Keratinocyte (primary cell): ENCODE results near the gene PPM1B. TPM values are rescaled to one million over a fixed set of nuclear protein-coding genes. Genes with fewer than 3 reads are reported as not detected.

Experiments used
- DNase-seq: peaks from one replicate; pipeline ENCODE4 v3.0.0-alpha.2; 2011; ENCODE audit warnings: low read depth, missing footprints, low spot score
- FAIRE-seq: peaks from 2 replicates; lab custom pipeline; 2011; peaks lifted over from hg19 to GRCh38; lab: Jason Lieb, UNC
- H2AFZ ChIP-seq: 2 replicates; pipeline ENCODE4 v1.6.0; 2012; ENCODE audit warnings: low read length, control low read depth, inconsistent platforms; ENCODE audit not compliant: control insufficient read depth
- H3K27ac ChIP-seq: 2 replicates; pipeline ENCODE4 v1.5.1; 2011; ENCODE audit warnings: low read length; ENCODE audit not compliant: control insufficient read depth, insufficient read depth
- H3K27me3 ChIP-seq: 3 replicates; pipeline ENCODE4 v1.6.0; 2011; ENCODE audit warnings: low read length; ENCODE audit not compliant: control insufficient read depth, insufficient read depth; ENCODE audit errors: extremely low read depth
- H3K36me3 ChIP-seq, 2 experiments: 2 replicates in 1 of 2; 3 replicates in 1 of 2; pipeline ENCODE4 v1.5.1; 2011; ENCODE audit warnings: low read length in 2 of 2, mild to moderate bottlenecking in 1 of 2; ENCODE audit not compliant: control insufficient read depth in 2 of 2, insufficient read depth in 2 of 2; ENCODE audit errors: extremely low read depth in 1 of 2
- H3K4me1 ChIP-seq: 3 replicates; pipeline ENCODE4 v1.5.1; 2011; ENCODE audit warnings: low read length; ENCODE audit not compliant: control insufficient read depth, insufficient read depth; ENCODE audit errors: extremely low read depth
- H3K4me2 ChIP-seq: 3 replicates; pipeline ENCODE4 v1.6.0; 2011; ENCODE audit warnings: low read depth, low read length; ENCODE audit not compliant: control insufficient read depth, insufficient read depth; ENCODE audit errors: extremely low read depth
- H3K4me3 ChIP-seq, 3 experiments: fragments of 200-600 bp in 1 of 3; sonication (generic) in 1 of 3; 2 replicates in 2 of 3; 3 replicates in 1 of 3; pipeline ENCODE4 v1.5.1; 2011 to 2016; ENCODE audit warnings: low read length in 3 of 3, mild to moderate bottlenecking in 3 of 3, control low read depth in 2 of 3, inconsistent platforms in 1 of 3, low read depth in 1 of 3, mixed read lengths in 1 of 3, mixed run types in 1 of 3, moderate library complexity in 1 of 3; ENCODE audit not compliant: control insufficient read depth in 2 of 3, insufficient read depth in 2 of 3; ENCODE audit errors: extremely low read depth in 1 of 3
- H3K79me2 ChIP-seq: 2 replicates; pipeline ENCODE4 v1.6.0; 2012; ENCODE audit warnings: low read length; ENCODE audit not compliant: control insufficient read depth, insufficient read depth
- H3K9ac ChIP-seq: 3 replicates; pipeline ENCODE4 v1.6.0; 2011; ENCODE audit warnings: low read length; ENCODE audit not compliant: control insufficient read depth, insufficient read depth; ENCODE audit errors: extremely low read depth
- H3K9me1 ChIP-seq: 3 replicates; pipeline ENCODE4 v1.6.0; 2011; ENCODE audit warnings: low read length; ENCODE audit not compliant: control insufficient read depth, insufficient read depth; ENCODE audit errors: extremely low read depth
- H3K9me3 ChIP-seq: 2 replicates; pipeline ENCODE4 v1.5.1; 2012; ENCODE audit warnings: low read depth, low read length; ENCODE audit not compliant: control insufficient read depth
- H4K20me1 ChIP-seq: 3 replicates; pipeline ENCODE4 v1.6.0; 2011; ENCODE audit warnings: low read length; ENCODE audit not compliant: control insufficient read depth, insufficient read depth; ENCODE audit errors: extremely low read depth
- EZH2 ChIP-seq: IDR thresholded peaks from one replicate; pipeline ENCODE4 v1.6.1; 2012; ENCODE audit warnings: inconsistent platforms, mild to moderate bottlenecking, low read length, moderate library complexity
- dilution Hi-C: fragments of 300-500 bp; cut with MboI; formaldehyde crosslinking; loops from one replicate; pipeline ENCODE4 v1.7.0; 2020; ENCODE audit warnings: low sequenced_read_pairs; ENCODE audit not compliant: extremely low pct_ligation_motif_present
- polyA plus RNA-seq, 5 experiments: library from polyadenylated mRNA; depleted of rRNA in 3 of 5; stranded (reverse) in 3 of 5; stranded (forward) in 1 of 5; unstranded in 1 of 5; fragments of >200 nt; gene quantifications; 1 replicate in 1 of 5; 2 replicates in 3 of 5; 3 replicates in 1 of 5; pipeline versions ENCODE4 v1.2.1 to v1.2.3, GENCODE V29; 2011 to 2012; ENCODE audit warnings: missing spikeins in 2 of 5, low read depth in 1 of 5, low replicate concordance in 1 of 5
- TF ChIP-seq, protein P1 (sequence below), 3 experiments: IDR thresholded peaks in 1 of 3; conservative IDR thresholded peaks in 1 of 3; optimal IDR thresholded peaks in 1 of 3; 2 replicates in 2 of 3; 3 replicates in 1 of 3; pipeline versions ENCODE3 to v1.5.1; 2011; ENCODE audit warnings: low read length in 3 of 3, mild to moderate bottlenecking in 3 of 3, moderate library complexity in 2 of 3, control low read depth in 1 of 3, inconsistent platforms in 1 of 3; ENCODE audit not compliant: insufficient read depth in 2 of 3; ENCODE audit errors: extremely low read depth in 1 of 3

The PPM1B gene
- polyA plus RNA-seq, 1 donor (not counting 4 experiments of a cell fraction or from before 2014, with no cell fraction given) = 34.5 TPM

DNA sequence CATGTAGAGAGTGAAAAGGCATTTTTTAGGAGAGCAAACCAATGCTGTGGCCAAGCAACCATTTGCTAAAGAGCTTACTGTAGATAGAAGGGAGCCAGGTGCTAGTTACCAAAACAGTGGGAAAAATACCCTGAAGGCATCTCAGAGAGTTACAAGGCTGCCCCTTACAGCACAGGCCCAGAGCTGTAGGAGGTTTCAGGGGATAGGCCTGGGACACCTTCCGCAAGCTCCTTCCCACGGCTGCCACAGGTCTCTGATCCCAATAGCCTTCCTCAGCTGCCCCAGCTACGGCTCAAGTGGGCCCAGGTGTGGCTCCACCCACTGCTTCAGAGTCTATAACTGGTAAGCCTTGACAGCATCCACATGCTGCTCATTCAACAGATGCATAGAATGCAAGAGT, 18.2 kb upstream of the PPM1B start:
- H3K4me3 ChIP-seq = no peak overlapping the region
- dilution Hi-C loops = no loop called here
- H3K4me1 ChIP-seq = peaks cover 5% of the 10 kb centered on the region
- no peaks in the 10 kb centered on the region for H3K9me1 ChIP-seq
- H3K27ac ChIP-seq = no peak overlapping the region
- H3K27me3 ChIP-seq = no peaks in the 10 kb centered on the region
- no peaks in the 10 kb centered on the region for H4K20me1 ChIP-seq
- no peaks in the 10 kb centered on the region for H3K9me3 ChIP-seq
- no peaks in the 10 kb centered on the region for H3K79me2 ChIP-seq
- FAIRE-seq (no peak), DNase-seq (no peak)
- no peaks in the 10 kb centered on the region for H3K36me3 ChIP-seq
- TF ChIP-seq, protein P1, sequence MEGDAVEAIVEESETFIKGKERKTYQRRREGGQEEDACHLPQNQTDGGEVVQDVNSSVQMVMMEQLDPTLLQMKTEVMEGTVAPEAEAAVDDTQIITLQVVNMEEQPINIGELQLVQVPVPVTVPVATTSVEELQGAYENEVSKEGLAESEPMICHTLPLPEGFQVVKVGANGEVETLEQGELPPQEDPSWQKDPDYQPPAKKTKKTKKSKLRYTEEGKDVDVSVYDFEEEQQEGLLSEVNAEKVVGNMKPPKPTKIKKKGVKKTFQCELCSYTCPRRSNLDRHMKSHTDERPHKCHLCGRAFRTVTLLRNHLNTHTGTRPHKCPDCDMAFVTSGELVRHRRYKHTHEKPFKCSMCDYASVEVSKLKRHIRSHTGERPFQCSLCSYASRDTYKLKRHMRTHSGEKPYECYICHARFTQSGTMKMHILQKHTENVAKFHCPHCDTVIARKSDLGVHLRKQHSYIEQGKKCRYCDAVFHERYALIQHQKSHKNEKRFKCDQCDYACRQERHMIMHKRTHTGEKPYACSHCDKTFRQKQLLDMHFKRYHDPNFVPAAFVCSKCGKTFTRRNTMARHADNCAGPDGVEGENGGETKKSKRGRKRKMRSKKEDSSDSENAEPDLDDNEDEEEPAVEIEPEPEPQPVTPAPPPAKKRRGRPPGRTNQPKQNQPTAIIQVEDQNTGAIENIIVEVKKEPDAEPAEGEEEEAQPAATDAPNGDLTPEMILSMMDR (optimal IDR thresholded peaks at IDR 0.05 in 1 of 3, IDR thresholded peaks at IDR 0.05 in 1 of 3, conservative IDR thresholded peaks at IDR 0.05 in 1 of 3; ENCODE audit: extremely low read depth in 1 of 3, insufficient read depth in 2 of 3, low read length in 3 of 3) = no peak
- no peak for TF ChIP-seq EZH2
- no peak overlapping the region for H3K9ac ChIP-seq
- no peak overlapping the region for H2AFZ ChIP-seq
- H3K4me2 ChIP-seq = no peak overlapping the region

DNA sequence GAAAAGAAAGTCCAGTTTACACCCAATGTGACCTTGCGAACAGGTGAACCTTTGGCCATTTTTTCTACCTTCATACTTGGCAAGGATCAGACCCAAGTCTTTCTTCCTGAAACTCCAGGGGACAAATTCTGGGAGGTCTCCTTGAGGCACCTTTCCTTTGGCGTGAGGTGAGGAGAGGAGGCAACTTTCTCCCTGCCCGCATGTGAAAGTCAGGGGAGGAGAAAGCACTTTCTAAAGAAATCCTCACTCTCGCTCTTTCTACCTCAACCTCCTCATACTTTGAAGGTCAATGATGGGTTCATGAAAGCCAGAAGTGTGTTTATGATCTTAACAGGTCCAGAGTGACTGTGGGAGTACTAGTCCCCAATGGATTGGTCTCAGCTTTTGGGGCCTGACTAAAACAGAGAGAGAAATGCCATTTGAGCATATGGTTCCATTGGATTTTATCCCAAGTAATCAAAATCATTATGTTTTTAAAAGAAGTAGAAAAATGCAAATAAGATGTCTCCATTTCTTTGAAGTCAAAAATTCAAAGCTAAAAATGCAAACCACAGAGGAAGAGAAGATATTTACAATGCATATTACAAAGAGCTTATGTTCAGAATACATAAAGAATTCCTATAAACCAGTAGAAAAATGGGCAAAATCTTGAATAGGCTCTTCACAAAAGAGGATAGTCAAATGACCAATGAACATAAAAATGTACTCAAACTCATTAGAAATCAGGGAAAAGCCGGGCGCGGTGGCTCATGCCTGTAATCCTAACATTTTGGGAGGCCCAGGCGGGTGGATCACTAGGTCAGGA, 15.6 kb upstream of the PPM1B start:
- H2AFZ ChIP-seq = no peak overlapping the region
- DNase-seq (no peak), FAIRE-seq (no peak)
- H3K27me3 ChIP-seq = no peaks in the 10 kb centered on the region
- TF ChIP-seq, protein P1 (optimal IDR thresholded peaks at IDR 0.05 in 1 of 3, IDR thresholded peaks at IDR 0.05 in 1 of 3, conservative IDR thresholded peaks at IDR 0.05 in 1 of 3; ENCODE audit: extremely low read depth in 1 of 3, insufficient read depth in 2 of 3, low read length in 3 of 3) = no peak
- TF ChIP-seq EZH2 = no peak
- no peak overlapping the region for H3K27ac ChIP-seq
- H3K4me2 ChIP-seq = no peak overlapping the region
- peaks cover 6% of the 10 kb centered on the region for H3K4me1 ChIP-seq
- H3K9me3 ChIP-seq = no peaks in the 10 kb centered on the region
- H3K79me2 ChIP-seq = no peaks in the 10 kb centered on the region
- no peaks in the 10 kb centered on the region for H3K9me1 ChIP-seq
- no peaks in the 10 kb centered on the region for H4K20me1 ChIP-seq
- dilution Hi-C loops = no loop called here
- H3K9ac ChIP-seq = no peak overlapping the region
- no peaks in the 10 kb centered on the region for H3K36me3 ChIP-seq
- no peak overlapping the region for H3K4me3 ChIP-seq
